Heart left ventricle (tissue), 16 donors: Measurements from ENCODE around the gene FSD1L. TPM values are rescaled to one million over a fixed set of nuclear protein-coding genes. Genes with fewer than 3 reads are reported as not detected.

Source experiments
- ATAC-seq, 4 donors: fragments of 200-7000 bp; cut with Tn5 transposase; one replicate each; pipeline ENCODE4 v1.9.1; 2020 to 2022; ENCODE audit warnings: moderate library complexity in 4 of 4, mild to moderate bottlenecking in 3 of 4, moderate number of reproducible peaks in 1 of 4
- DNase-seq, 5 donors: peaks; one replicate each; pipeline ENCODE4 v3.0.0-alpha.2; 2020
- H3K27ac ChIP-seq, 12 donors: fragments of 200-600 bp; sonication (generic) in 4 of 12; one replicate each; pipeline versions ENCODE4 v1.5.0 to v1.8.0; 2016 to 2022; ENCODE audit warnings: mild to moderate bottlenecking in 2 of 12
- H3K27me3 ChIP-seq, 9 donors: fragments of 200-600 bp; sonication (generic) in 2 of 9; one replicate each; pipeline versions ENCODE4 v1.5.1 to v1.8.0; 2016 to 2022; ENCODE audit warnings: mild to moderate bottlenecking in 3 of 9
- H3K36me3 ChIP-seq, 9 donors: fragments of 200-600 bp; sonication (generic) in 2 of 9; one replicate each; pipeline versions ENCODE4 v1.5.0 to v1.8.0; 2018 to 2022; ENCODE audit warnings: mild to moderate bottlenecking in 2 of 9
- H3K4me1 ChIP-seq, 12 donors: fragments of 200-600 bp; sonication (generic) in 4 of 12; one replicate each; pipeline versions ENCODE4 v1.5.0 to v1.8.0; 2016 to 2022; ENCODE audit warnings: mild to moderate bottlenecking in 3 of 12
- H3K4me3 ChIP-seq, 12 donors: fragments of 200-600 bp; sonication (generic) in 4 of 12; one replicate each; pipeline versions ENCODE4 v1.5.0 to v1.8.0; 2017 to 2022; ENCODE audit warnings: mild to moderate bottlenecking in 9 of 12, moderate library complexity in 4 of 12
- H3K9me3 ChIP-seq, 12 donors: fragments of 200-600 bp; sonication (generic) in 4 of 12; one replicate each; pipeline versions ENCODE4 v1.5.0 to v1.8.0; 2016 to 2022; ENCODE audit warnings: mild to moderate bottlenecking in 1 of 12
- POLR2A ChIP-seq, 2 donors: fragments of 450-650 bp; IDR thresholded peaks; one replicate each; pipeline ENCODE4 v1.6.1; 2017; ENCODE audit warnings: antibody characterized with exemption in 2 of 2, mild to moderate bottlenecking in 2 of 2, moderate library complexity in 2 of 2
- WGBS, 4 donors: extraction: QIAGEN DNeasy Blood & Tissue Kit in 2 of 4; methylation state at CpG; one replicate each; pipeline versions ENCODE4 v1.1.5 to v1.1.7; 2013 to 2018; 5-methylcytosine and 5-hydroxymethylcytosine counted together
- intact Hi-C, 10 donors: fragments of 100-400 bp; cut with DNase I; formaldehyde crosslinking; loops; one replicate each; pipeline versions ENCODE4 v1.11.1 to v1.14.2; 2022
- polyA plus RNA-seq, 2 donors: library from polyadenylated mRNA; stranded (reverse); fragments of 200-250 nt; gene quantifications; one replicate each; pipeline ENCODE4 v1.2.3, GENCODE V29; 2013
- total RNA-seq, 9 donors: library from RNA; depleted of rRNA in 2 of 9; stranded (reverse); fragments of >200 nt in 2 of 9; fragmentation: NEBNext Ultra II Directional in 3 of 9; extraction: Animal tissue kit (Norgen Biotek cat#: 25700) in 3 of 9; gene quantifications; one replicate each; pipeline versions ENCODE4 v1.1.0 to v1.2.4, GENCODE V29; 2016 to 2023
- TF ChIP-seq, protein P1 (sequence below), 12 donors: fragments of 200-600 bp; sonication (generic) in 4 of 12; IDR thresholded peaks; one replicate each; pipeline versions ENCODE4 v1.5.0 to v1.8.0; 2018 to 2022; ENCODE audit warnings: antibody characterized with exemption in 12 of 12, mild to moderate bottlenecking in 5 of 12
- donor health status: ischemic (EF 13 %, LVEDD 7.1; RV severe dilation, severe dysfunction).
- donor health status: healthy with polysubstance abuse.
- donor health status: DM: no; HTN: yes; CAD: no.
- donor health status: DM: no; HTN: no; CAD: no.
- donor health status: ischemic (EF 25% LVEDD 6.9; RV normal size, moderate dysfunction).
- donor health status: ischemic (EF 25% LVEDD 5.7; RV mildly dilated, moderate dysfunction).
- donor health status: healthy.
- donor health status: DM: yes; HTN: yes; CAD: no.
- donor health status: ischemic (EF 35%, LVEDD 5.7; RV mildly dilated, moderate dysfunction).
- donor health status: nonischemic (EF 11% LVEDD 7.7; RV severe dilation, severe dysfunction).
- donor health status: DM: yes; HTN: yes; CAD: no.
- donor health status: PGD.
- donor health status: ischemic (EF 29% LVEDD 5.4; RV normal size, mild dysfunction).
- donor health status: nonischemic (EF 23%, LVEDD 6.1; RV moderate dilation, normal function).

FSD1L gene
- total and polyA plus RNA-seq, 11 donors, result 2.1 to 14.0 (median 7.3) TPM

- no peak for TF ChIP-seq POLR2A (IDR thresholded peaks at IDR 0.05)
- TF ChIP-seq, protein P1, sequence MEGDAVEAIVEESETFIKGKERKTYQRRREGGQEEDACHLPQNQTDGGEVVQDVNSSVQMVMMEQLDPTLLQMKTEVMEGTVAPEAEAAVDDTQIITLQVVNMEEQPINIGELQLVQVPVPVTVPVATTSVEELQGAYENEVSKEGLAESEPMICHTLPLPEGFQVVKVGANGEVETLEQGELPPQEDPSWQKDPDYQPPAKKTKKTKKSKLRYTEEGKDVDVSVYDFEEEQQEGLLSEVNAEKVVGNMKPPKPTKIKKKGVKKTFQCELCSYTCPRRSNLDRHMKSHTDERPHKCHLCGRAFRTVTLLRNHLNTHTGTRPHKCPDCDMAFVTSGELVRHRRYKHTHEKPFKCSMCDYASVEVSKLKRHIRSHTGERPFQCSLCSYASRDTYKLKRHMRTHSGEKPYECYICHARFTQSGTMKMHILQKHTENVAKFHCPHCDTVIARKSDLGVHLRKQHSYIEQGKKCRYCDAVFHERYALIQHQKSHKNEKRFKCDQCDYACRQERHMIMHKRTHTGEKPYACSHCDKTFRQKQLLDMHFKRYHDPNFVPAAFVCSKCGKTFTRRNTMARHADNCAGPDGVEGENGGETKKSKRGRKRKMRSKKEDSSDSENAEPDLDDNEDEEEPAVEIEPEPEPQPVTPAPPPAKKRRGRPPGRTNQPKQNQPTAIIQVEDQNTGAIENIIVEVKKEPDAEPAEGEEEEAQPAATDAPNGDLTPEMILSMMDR (IDR thresholded peaks at IDR 0.05), result no peak
- 70 to 97% (median 83%) methylated on average over 2 of the region's 2 CpGs for WGBS, 4 donors
- H3K9me3 ChIP-seq, result no peaks in the 10 kb centered on the region
Observed at GRCh38 chr9:105502276-105502675, 54.4 kb downstream of the FSD1L start.

GRCh38 chr9:105503881-105504280 is 56.0 kb downstream of the FSD1L start:
- no peaks in the 10 kb centered on the region for H3K9me3 ChIP-seq
- TF ChIP-seq, protein P1 (IDR thresholded peaks at IDR 0.05), result no peak
- no peak for TF ChIP-seq POLR2A (IDR thresholded peaks at IDR 0.05)
- no peak for DNase-seq
- ATAC-seq, result no peak
- H3K27ac ChIP-seq, result no peak overlapping the region
- peaks cover 0 to 25% (median 5%) of the 10 kb centered on the region in 9 donors for H3K36me3 ChIP-seq
- H3K4me3 ChIP-seq, result no peak overlapping the region
- H3K27me3 ChIP-seq, result no peaks in the 10 kb centered on the region
- peaks cover 0 to 14% (median 0%) of the 10 kb centered on the region in 12 donors for H3K4me1 ChIP-seq
- intact Hi-C loops, result no loop called here

More at GRCh38 chr9:105502276-105502675, 54.4 kb downstream of the FSD1L start:
- Histone ChIP-seq H3K4me3 (no peak overlapping the region), H3K27me3 (no peaks in the 10 kb centered on the region), H3K27ac (no peak overlapping the region), H3K36me3 (peaks cover 0 to 12% (median 2%) of the 10 kb centered on the region in 9 donors), H3K4me1 (peaks cover 0 to 16% (median 0%) of the 10 kb centered on the region in 12 donors)
- ATAC-seq (no peak), DNase-seq (no peak)
- intact Hi-C loops, result no loop called here

GRCh38 chr9:105507096-105507790 is 59.4 kb downstream of the FSD1L start:
- Histone ChIP-seq H3K9me3 (no peaks in the 10 kb centered on the region), H3K27ac (no peak overlapping the region), H3K27me3 (no peaks in the 10 kb centered on the region), H3K36me3 (peaks cover 0 to 33% (median 5%) of the 10 kb centered on the region in 9 donors), H3K4me3 (no peak overlapping the region), H3K4me1 (peaks cover 0 to 13% (median 0%) of the 10 kb centered on the region in 12 donors)
- 90 to 92% (median 91%) methylated on average over 4 of the region's 4 CpGs for WGBS, 4 donors
- TF ChIP-seq, protein P1 (IDR thresholded peaks at IDR 0.05), result no peak
- TF ChIP-seq POLR2A (IDR thresholded peaks at IDR 0.05), result no peak
- intact Hi-C loops, result no loop called here
- DNase-seq (no peak), ATAC-seq (no peak)

DNA sequence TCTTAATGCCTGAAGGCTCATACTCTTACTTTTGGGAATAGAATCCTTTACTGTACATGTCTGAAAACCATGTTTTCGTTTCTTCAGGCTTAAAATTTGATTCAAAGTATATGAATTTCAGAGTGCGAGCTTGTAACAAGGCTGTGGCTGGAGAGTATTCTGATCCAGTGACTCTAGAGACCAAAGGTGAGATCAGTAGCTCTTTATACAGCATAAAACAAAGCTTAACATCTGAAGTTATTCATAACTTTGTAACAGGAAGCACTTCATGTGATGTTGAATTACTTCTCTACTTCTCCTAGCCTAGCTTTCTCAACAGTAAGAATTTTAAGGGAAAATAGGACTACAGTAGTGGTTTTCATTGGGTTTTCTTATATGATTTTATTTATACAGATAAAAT is 60.7 kb downstream of the FSD1L start:
- H3K36me3 ChIP-seq, result peaks cover 0 to 42% (median 5%) of the 10 kb centered on the region in 9 donors
- intact Hi-C loops, result no loop called here
- H3K4me3 ChIP-seq, result no peak overlapping the region
- no peak overlapping the region for H3K27ac ChIP-seq
- H3K9me3 ChIP-seq, result no peaks in the 10 kb centered on the region
- WGBS, 4 donors, result 96 to 98% (median 97%) methylated on average over 2 of the region's 2 CpGs
- ATAC-seq (no peak), DNase-seq (no peak)
- TF ChIP-seq, protein P1 (IDR thresholded peaks at IDR 0.05), result no peak
- TF ChIP-seq POLR2A (IDR thresholded peaks at IDR 0.05), result no peak
- H3K27me3 ChIP-seq, result no peaks in the 10 kb centered on the region
- peaks cover 0 to 13% (median 0%) of the 10 kb centered on the region in 12 donors for H3K4me1 ChIP-seq
